ENCODE data around the gene GLI3.

- TF ChIP-seq CTCF (IDR thresholded peaks at IDR 0.05 in 8 of 11, conservative IDR thresholded peaks at IDR 0.05 in 3 of 11) (no peak), POLR2A (IDR thresholded peaks at IDR 0.05) (no peak)
Observed at GRCh38 chr7:41954976-41955375, 282.0 kb downstream of the GLI3 start.

All from spleen (tissue), 7 donors.